ENCODE measurements around the gene CDH23. TPM values are rescaled to one million over a fixed set of nuclear protein-coding genes. Genes with fewer than 3 reads are reported as not detected.

CDH23 gene
- total and polyA plus RNA-seq, 2 of the 8 experiments (the other 6 are each of a cell fraction or from before 2014, with no cell fraction given), result 1.9 to 4.9 TPM

GRCh38 chr10:71856619-71857018, 459.9 kb downstream of the CDH23 start (continued):
- TF ChIP-seq USF2 (IDR thresholded peaks at IDR 0.05; ENCODE audit: low read length) (no peak), MAX (IDR thresholded peaks at IDR 0.05) (no peak), CEBPB (IDR thresholded peaks at IDR 0.05; ENCODE audit: low read depth, low read length) (no peak), SP2 (IDR thresholded peaks at IDR 0.05; ENCODE audit: low read length) (no peak)
